GM18499 (cell line): Measurements from ENCODE around the gene ACAP3.

ENCODE experiments used
- ATAC-seq: cut with Tn5 transposase; IDR thresholded peaks from one replicate; pipeline ENCODE4 v1.9.1; 2021; ENCODE audit warnings: moderate number of reproducible peaks; ENCODE audit not compliant: insufficient read depth, unreplicated experiment

ACAP3 gene

GRCh38 chr1:1332031-1332755, 24.5 kb upstream of the ACAP3 start:
- ATAC-seq = no peak

- ATAC-seq = no peak
Observed at GRCh38 chr1:1331068-1331965, 23.6 kb upstream of the ACAP3 start, which contains the start of gene TAS1R3. Gene TAS1R3 (plus strand): TSS chr1:1331280. CDS start chr1:1331346, 66 bp downstream.

GRCh38 chr1:1330366-1331067, 22.8 kb upstream of the ACAP3 start:
- ATAC-seq = no peak

- ATAC-seq = no peak
Observed at GRCh38 chr1:1329304-1330210, 21.8 kb upstream of the ACAP3 start.

GRCh38 chr1:1328254-1328653, 20.5 kb upstream of the ACAP3 start:
- ATAC-seq = no peak

- ATAC-seq = no peak
Observed at GRCh38 chr1:1327291-1327690, 19.6 kb upstream of the ACAP3 start.

GRCh38 chr1:1326075-1326605, 18.4 kb upstream of the ACAP3 start:
- no peak for ATAC-seq

- no peak for ATAC-seq
Observed at GRCh38 chr1:1325288-1326074, 17.8 kb upstream of the ACAP3 start.

- ATAC-seq = peak; percentile 64
Observed at GRCh38 chr1:1324524-1325287, 17.0 kb upstream of the ACAP3 start, which contains the start of the genes CPTP and INTS11. Gene CPTP (plus strand): TSS chr1:1324802. CDS start chr1:1326911, 2,109 bp downstream. Gene INTS11 (minus strand): TSS chr1:1324660. CDS start chr1:1324608, 52 bp downstream.

GRCh38 chr1:1324084-1324523, 16.4 kb upstream of the ACAP3 start:
- ATAC-seq = peak; percentile 27

- no peak for ATAC-seq
Observed at GRCh38 chr1:1322952-1323351, 15.2 kb upstream of the ACAP3 start.

GRCh38 chr1:1322418-1322817, 14.7 kb upstream of the ACAP3 start:
- ATAC-seq = no peak

GRCh38 chr1:1321477-1321876, 13.7 kb upstream of the ACAP3 start:
- no peak for ATAC-seq

- ATAC-seq = no peak
Observed at GRCh38 chr1:1320666-1321448, 13.1 kb upstream of the ACAP3 start.

GRCh38 chr1:1319646-1319941, 11.9 kb upstream of the ACAP3 start:
- ATAC-seq = no peak

- ATAC-seq = no peak
Observed at GRCh38 chr1:1318777-1319645, 11.3 kb upstream of the ACAP3 start.
